Stimulated activated effector memory CD8-positive, alpha-beta T cell treated with anti-CD3 and anti-CD28 coated beads, Interleukin-12 subunit alpha, Interleukin-12 subunit beta, amount 100 ng/mL, for 72 hours (primary cell): ENCODE results near the gene VPS54.
"Not testable (repeated sequence)": the region's sequence is repeated elsewhere in the genome, so short reads cannot be mapped to it uniquely, and the experiment has no call there.

Experiments
- ATAC-seq: fragments of 150-1000 bp; cut with Tn5 transposase; 2 replicates; pipeline ENCODE4 v1.10.0; 2021
- DNase-seq, 2 donors: peaks; one replicate each; pipeline ENCODE4 v3.0.0; 2021 to 2022; ENCODE audit warnings: low spot score in 2 of 2
- H3K27ac Mint-ChIP-seq: one replicate; pipeline ENCODE4 v1.8.0; 2022; ENCODE audit warnings: mild to moderate bottlenecking, mixed read lengths
- H3K36me3 Mint-ChIP-seq: one replicate; pipeline ENCODE4 v1.8.0; 2022; ENCODE audit warnings: mild to moderate bottlenecking, mixed read lengths
- H3K4me1 Mint-ChIP-seq: one replicate; pipeline ENCODE4 v1.8.0; 2022; ENCODE audit warnings: mixed read lengths
- H3K4me3 Mint-ChIP-seq: one replicate; pipeline ENCODE4 v1.8.0; 2022; ENCODE audit warnings: mild to moderate bottlenecking, mixed read lengths
- H3K9me3 Mint-ChIP-seq: one replicate; pipeline ENCODE4 v1.8.0; 2022; ENCODE audit warnings: mixed read lengths

The VPS54 gene

DNA sequence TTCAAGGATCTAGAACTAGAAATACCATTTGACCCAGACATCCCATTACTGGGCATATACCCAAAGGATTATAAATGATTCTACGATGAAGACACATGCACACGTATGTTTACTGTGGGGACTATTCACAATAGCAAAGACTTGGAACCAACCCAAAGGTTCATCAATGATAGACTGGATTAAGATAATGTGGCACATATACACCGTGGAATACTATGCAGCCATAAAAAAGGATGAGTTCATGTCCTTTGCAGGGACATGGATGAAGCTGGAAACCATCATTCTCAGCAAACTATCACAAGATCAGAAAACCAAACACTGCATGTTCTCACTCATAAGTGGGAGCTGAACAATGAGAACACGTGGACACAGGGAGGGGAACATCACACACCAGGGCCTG is 87.1 kb downstream of the VPS54 start:
- DNase-seq, ATAC-seq, H3K9me3 Mint-ChIP-seq, H3K4me3 Mint-ChIP-seq, H3K27ac Mint-ChIP-seq: not testable (repeated sequence)
- peaks cover 17% of the 10 kb centered on the region for H3K4me1 Mint-ChIP-seq
- peaks cover 41% of the 10 kb centered on the region for H3K36me3 Mint-ChIP-seq

DNA sequence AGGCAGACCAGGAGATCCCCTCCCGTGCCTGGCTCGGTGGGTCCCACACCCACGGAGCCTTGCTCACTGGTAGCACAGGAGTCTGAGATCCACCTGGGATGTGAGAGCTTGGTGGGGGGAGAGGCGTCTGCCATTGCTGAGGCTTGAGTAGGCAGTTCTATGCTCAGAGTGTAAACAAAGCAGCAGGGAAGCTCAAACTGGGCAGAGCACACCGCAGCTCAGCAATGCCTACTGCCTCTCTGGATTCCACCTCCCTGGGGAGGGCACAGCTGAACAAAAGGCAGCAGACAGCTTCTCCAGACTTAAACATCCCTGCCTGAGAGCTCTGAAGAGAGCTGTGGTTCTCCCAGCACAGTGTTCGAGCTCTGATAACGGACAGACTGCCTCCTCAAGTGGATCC is 92.4 kb downstream of the VPS54 start:
- no peak for DNase-seq
- peaks cover 17% of the 10 kb centered on the region for H3K4me1 Mint-ChIP-seq
- H3K27ac Mint-ChIP-seq, result peak overlapping the region; percentile 21
- ATAC-seq, result no peak
- H3K36me3 Mint-ChIP-seq, result peaks cover 22% of the 10 kb centered on the region
- H3K9me3 Mint-ChIP-seq, result no peaks in the 10 kb centered on the region
- H3K4me3 Mint-ChIP-seq, result no peak overlapping the region

DNA sequence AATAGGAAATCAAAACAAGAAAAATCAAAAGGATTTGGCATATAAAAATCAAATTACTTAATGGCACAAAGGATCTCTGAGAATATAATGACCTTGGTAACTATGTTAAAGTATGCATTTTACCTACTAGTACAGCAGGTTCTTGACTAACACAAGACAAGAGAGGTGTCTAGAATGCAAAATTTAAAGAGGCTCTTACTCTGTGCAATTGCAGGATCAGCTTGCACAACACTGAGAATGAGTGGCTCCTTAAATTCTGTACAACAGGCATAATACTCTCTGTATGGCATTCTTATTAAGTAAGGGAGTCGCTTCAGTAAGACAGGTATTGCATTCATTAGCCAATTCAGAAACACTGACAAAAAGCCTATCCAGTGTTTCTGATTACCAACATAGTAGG is 104.9 kb downstream of the VPS54 start:
- Mint-ChIP-seq H3K27ac (no peak overlapping the region), H3K36me3 (peaks cover 82% of the 10 kb centered on the region), H3K9me3 (no peaks in the 10 kb centered on the region), H3K4me1 (no peaks in the 10 kb centered on the region), H3K4me3 (no peak overlapping the region)
- no peak for ATAC-seq
- DNase-seq, result no peak

DNA sequence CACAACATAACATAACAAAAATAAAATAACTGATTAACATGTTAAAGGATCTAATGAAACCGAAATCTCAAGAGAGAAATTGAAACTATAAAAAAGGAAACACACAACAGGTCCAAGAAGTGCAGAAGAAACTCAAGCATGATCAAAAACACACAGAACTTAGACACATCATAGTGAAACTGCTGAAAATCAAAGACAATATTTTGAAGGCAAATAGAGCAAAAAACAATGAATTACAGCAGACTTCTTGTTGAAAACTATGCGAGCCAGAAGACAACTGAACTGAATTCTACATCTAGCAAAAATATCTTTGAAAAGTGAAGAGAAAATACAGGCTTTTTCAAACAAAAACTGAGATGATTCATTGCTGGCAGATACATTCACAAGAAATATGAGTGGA is 116.2 kb downstream of the VPS54 start:
- peaks cover 3% of the 10 kb centered on the region for H3K9me3 Mint-ChIP-seq
- H3K27ac Mint-ChIP-seq, result no peak overlapping the region
- H3K36me3 Mint-ChIP-seq, result peaks cover 64% of the 10 kb centered on the region
- ATAC-seq, result peak; percentile 43
- H3K4me3 Mint-ChIP-seq, result no peak overlapping the region
- no peak for DNase-seq
- H3K4me1 Mint-ChIP-seq, result peaks cover 6% of the 10 kb centered on the region

DNA sequence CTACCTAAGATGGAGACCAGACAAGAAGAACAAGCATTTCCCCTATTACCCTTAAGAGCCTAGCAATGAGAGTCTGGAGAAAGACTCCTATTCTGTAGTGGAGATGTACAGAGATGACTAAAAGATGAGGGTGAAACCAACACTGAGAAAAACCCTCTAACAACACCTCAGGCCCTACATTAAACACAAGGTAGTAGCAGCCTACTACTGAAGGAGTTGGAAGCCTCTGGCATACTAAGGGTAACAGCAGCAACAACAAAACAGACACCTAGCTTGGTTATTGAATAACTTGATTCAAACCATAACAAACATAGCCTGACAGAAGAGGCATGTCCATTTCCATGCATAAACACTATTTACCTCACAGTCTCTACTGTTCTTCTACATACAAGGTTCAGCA is 117.1 kb downstream of the VPS54 start:
- Mint-ChIP-seq H3K9me3 (peaks cover 3% of the 10 kb centered on the region), H3K4me1 (peaks cover 6% of the 10 kb centered on the region), H3K36me3 (peaks cover 64% of the 10 kb centered on the region), H3K27ac (no peak overlapping the region), H3K4me3 (no peak overlapping the region)
- ATAC-seq (peak; percentile 56), DNase-seq (no peak)

DNA sequence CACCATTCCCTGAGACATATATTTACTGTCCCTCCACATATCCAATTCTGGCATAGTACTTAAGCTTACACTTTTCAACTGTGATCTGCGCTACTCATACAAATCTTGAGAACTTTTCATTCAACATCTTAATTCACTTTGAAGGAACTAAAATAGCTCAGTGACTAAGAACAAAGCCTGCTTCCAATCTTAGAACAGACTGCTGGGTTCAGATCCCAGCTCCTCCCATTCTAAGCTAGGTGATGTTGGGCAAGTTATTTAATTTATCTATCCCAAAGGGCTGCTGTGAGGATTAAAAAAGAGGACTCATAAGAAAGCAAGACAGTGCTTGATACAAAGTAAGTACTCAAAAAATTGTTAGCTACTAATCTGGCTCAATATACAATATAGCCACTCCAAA is 119.6 kb downstream of the VPS54 start:
- H3K36me3 Mint-ChIP-seq, result peaks cover 81% of the 10 kb centered on the region
- peaks cover 2% of the 10 kb centered on the region for H3K9me3 Mint-ChIP-seq
- H3K4me1 Mint-ChIP-seq, result peaks cover 6% of the 10 kb centered on the region
- no peak overlapping the region for H3K27ac Mint-ChIP-seq
- DNase-seq (no peak), ATAC-seq (no peak)
- no peak overlapping the region for H3K4me3 Mint-ChIP-seq

DNA sequence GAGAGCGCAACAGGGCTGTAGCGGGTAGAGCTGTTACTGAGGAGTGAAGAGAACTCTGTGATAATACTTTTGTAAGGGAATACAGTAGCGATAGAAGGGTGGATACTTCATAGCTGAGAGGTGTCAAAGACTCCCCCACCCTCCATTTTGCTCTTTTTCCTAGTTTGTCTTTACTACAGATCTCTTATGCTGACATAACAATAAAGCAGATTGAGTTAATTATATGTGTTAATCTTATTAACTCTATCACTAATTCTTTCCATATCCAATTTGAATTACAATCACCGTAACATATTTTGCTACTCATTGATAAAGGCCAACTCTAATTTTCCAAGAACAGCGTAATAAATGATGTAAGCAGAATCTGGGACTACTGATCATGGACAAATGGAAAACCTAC is 120.4 kb downstream of the VPS54 start:
- peaks cover 85% of the 10 kb centered on the region for H3K36me3 Mint-ChIP-seq
- H3K27ac Mint-ChIP-seq, result peak overlapping the region; percentile 11
- DNase-seq (no peak), ATAC-seq (no peak)
- H3K9me3 Mint-ChIP-seq, result no peaks in the 10 kb centered on the region
- H3K4me1 Mint-ChIP-seq, result peaks cover 6% of the 10 kb centered on the region
- no peak overlapping the region for H3K4me3 Mint-ChIP-seq

DNA sequence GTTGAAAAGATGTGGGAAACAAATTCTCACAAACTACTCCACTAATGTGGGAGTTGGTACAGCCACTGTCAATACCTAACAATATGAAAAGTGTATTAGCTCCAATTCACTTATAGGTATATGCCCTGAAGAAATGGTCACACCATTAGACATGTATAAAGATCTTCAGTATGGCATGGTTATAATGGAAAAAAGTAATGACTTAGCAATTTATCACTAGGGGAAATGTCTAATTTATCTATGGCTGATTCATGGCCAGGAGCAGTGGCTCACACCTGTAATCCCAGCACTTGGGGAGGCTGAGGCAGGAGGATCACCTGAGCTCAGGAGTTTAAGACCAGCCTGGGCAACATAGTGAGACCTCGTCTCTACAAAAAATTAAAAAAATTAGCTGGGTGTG is 125.1 kb downstream of the VPS54 start:
- peaks cover under 1% of the 10 kb centered on the region for H3K4me1 Mint-ChIP-seq
- DNase-seq (no peak), ATAC-seq (no peak)
- peak overlapping the region; percentile 56 for H3K27ac Mint-ChIP-seq
- H3K4me3 Mint-ChIP-seq, result no peak overlapping the region
- no peaks in the 10 kb centered on the region for H3K9me3 Mint-ChIP-seq
- peaks cover 100% of the 10 kb centered on the region for H3K36me3 Mint-ChIP-seq

DNA sequence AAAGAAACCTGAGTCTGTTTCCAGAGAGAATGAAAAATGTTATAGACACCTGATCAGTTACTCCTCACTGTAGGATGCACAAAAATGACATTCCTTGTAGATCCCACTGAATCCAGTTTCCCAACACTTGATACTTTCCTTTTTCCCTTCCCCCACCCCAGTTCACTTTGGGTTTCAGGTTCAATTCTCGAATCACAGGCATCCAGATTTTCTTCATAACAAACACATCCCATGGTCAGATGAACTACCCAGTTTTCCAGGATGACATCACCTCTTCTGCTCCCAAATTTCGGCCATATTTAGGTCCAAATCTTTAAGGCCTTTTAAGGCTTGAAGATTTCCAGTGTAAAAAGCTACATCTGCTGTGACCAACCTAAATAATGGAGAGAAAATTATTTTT is 126.1 kb downstream of the VPS54 start:
- H3K36me3 Mint-ChIP-seq, result peaks cover 100% of the 10 kb centered on the region
- peaks cover 6% of the 10 kb centered on the region for H3K4me1 Mint-ChIP-seq
- ATAC-seq (no peak), DNase-seq (no peak)
- peak overlapping the region; percentile 56 for H3K27ac Mint-ChIP-seq
- H3K4me3 Mint-ChIP-seq, result no peak overlapping the region
- no peaks in the 10 kb centered on the region for H3K9me3 Mint-ChIP-seq

DNA sequence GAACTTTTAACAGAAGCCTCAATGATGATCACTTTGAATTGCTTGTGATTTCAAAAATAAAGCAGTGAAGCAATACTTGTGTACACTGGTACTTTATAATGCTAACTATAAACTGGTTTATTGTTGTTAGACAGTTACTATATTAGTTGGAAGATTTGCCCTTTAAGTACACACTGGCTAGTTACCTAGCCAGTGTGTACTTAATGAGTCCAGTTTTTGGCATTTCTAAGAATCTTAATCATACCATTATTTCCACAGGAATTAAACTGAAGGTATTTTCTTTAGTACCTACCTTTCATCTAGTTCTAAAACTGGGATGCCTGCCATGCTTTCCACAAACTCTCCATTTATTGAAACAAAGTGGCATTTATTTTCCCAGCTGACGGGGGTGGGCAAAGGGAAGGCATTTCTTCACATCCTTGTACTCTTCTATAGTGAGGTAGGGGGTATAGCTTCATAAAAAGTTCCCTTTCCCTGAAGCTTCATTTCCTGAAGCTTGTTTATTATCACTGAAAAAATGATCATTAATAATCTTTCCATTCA is 127.7 kb downstream of the VPS54 start:
- DNase-seq, result no peak

DNA sequence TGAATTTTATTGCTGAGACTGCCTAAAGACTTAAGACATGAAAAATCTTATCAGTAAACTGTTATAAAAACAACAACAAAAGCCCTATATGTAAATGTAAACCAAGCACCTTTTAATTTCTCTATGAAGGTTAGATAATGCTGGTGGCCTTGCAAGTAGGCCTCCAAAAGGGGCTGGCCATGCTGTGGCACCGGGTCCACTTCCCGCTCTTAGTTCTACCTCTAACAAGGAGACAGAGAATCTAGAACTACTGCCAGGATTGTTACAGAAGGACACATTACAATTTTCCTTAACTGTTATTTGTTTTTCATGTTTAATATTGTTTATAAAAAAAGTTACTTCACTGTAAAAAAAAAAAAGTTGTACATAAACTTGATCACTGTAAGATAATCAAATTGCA is 128.6 kb downstream of the VPS54 start:
- DNase-seq, result no peak
- no peaks in the 10 kb centered on the region for H3K9me3 Mint-ChIP-seq
- peak overlapping the region; percentile 48 for H3K27ac Mint-ChIP-seq
- ATAC-seq, result no peak
- H3K4me3 Mint-ChIP-seq, result no peak overlapping the region
- H3K4me1 Mint-ChIP-seq, result peaks cover 6% of the 10 kb centered on the region
- peaks cover 100% of the 10 kb centered on the region for H3K36me3 Mint-ChIP-seq

More for the DNA sequence above, 127.7 kb downstream of the VPS54 start:
- Mint-ChIP-seq H3K36me3 (peaks cover 100% of the 10 kb centered on the region), H3K9me3 (no peaks in the 10 kb centered on the region), H3K27ac (peak overlapping the region; percentile 48), H3K4me3 (no peak overlapping the region), H3K4me1 (peaks cover 6% of the 10 kb centered on the region)
- no peak for ATAC-seq

DNA sequence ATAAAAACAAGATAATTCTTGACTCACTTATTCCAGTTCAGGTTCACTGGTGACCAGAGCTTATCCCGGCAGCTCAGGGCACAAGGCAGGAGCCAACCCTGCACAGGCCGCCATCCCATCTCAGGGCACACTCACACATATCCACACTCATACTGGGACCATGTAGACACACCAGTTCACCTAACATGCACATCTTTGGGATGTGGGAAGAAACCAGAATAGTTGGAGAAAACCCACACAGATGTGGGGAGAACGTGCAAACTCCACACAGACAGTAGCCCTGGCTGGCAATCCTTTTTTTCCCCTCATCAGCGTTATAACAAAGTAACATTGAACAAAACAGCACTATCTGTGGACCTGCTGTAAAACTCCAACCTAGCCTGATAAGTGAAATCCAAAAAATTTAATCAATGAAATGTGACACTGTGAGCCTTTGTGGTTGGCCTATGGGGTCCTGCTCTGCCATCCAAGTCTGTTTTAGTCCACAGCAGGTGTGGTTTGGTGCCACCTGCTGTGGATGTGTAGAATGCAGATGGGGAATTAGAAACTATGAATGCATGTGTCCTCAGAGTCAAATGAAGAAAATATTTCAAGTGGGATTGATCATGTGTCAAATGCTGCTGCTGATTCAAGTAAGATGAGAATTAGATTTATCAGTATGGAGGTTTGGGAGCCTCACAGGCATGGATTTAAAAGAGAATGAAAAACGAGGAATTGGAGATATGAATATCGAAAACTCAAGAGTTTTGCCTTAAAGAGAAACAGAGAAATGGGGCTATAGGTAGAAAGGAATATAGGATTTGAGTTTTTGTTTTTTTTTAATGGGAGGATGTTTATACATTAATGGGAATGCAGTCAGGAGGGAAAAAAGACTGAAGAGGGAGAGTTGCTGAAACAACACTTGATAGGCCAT is 130.5 kb downstream of the VPS54 start:
- no peaks in the 10 kb centered on the region for H3K9me3 Mint-ChIP-seq
- H3K27ac Mint-ChIP-seq, result peak overlapping the region; percentile 72
- DNase-seq (peak; percentile 14 to 58), ATAC-seq (peak; percentile 77)
- H3K4me3 Mint-ChIP-seq, result no peak overlapping the region
- peaks cover 6% of the 10 kb centered on the region for H3K4me1 Mint-ChIP-seq
- peaks cover 100% of the 10 kb centered on the region for H3K36me3 Mint-ChIP-seq

DNA sequence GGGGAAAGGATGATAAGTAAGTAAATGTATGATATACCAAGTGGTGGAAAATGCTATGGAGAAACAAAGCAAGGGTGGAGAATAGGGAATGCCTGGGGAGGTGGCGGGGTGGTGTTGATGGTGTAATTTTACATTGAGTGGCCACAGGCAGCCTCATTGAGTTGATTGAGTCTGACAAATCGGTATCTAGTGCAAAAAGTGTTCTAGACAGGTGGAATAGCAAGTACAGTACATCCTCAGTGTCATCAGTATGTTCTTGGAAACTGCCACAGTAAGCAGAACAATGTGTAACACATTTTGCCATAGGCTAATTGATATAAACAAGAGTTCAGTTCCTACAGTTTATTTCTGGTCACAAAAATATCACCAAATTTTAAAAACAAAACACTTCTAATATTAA is 131.2 kb downstream of the VPS54 start:
- DNase-seq (no peak), ATAC-seq (no peak)
- H3K27ac Mint-ChIP-seq, result peak overlapping the region; percentile 72
- H3K36me3 Mint-ChIP-seq, result peaks cover 100% of the 10 kb centered on the region
- no peak overlapping the region for H3K4me3 Mint-ChIP-seq
- H3K9me3 Mint-ChIP-seq, result no peaks in the 10 kb centered on the region
- peaks cover 7% of the 10 kb centered on the region for H3K4me1 Mint-ChIP-seq

DNA sequence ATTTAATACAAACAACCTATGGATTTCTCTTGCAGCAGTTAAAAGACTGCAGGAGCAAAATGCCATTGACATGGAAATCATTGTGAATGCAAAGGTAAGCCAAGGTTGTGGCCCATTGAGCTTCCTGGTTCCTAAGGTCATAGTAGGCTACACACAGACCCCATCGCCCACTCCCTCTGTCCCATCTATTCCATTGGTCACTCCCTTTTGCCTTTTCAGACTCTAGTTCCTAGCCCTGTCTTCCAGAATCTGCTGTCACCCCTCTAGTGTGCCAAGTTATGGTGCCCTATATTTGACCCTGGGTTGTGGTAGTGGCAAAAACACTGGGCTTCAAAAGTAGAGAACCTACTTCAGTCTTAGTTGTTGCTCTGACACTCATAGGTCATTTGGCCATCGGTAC is 132.8 kb downstream of the VPS54 start:
- Mint-ChIP-seq H3K27ac (peak overlapping the region; percentile 65), H3K4me1 (peaks cover 20% of the 10 kb centered on the region), H3K36me3 (peaks cover 90% of the 10 kb centered on the region), H3K4me3 (no peak overlapping the region), H3K9me3 (no peaks in the 10 kb centered on the region)
- ATAC-seq, result no peak
- DNase-seq, result no peak

DNA sequence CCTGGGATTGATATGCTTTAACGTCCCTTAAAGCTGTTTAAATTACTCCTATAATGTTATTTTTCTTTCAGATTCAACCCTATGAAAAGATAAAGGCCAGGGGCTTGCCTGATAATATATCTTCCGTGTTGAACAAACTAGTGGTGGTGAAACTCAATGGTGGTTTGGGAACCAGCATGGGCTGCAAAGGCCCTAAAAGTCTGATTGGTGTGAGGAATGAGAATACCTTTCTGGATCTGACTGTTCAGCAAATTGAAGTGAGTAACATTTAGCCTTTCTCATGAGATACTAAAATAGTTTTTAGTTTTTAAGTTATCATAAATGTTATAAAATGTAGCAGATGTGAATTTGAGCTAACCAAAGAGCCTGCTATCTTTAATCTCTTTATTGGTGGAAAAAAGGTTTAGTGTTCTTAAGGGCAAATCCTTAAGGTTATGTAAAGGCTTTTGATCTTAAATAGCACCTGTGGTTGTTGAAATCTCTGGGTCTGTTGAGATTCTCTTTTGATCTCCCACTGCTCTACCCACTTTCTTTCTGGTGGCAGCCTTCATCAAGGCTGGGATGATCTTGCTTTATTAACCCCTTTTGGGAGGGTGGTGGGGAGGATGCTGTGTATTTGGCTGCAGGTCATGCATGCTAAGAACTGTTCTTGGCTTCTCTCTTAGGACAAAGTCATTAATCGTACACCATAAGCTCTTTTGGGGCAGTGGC is 136.7 kb downstream of the VPS54 start:
- H3K4me3 Mint-ChIP-seq, result no peak overlapping the region
- DNase-seq (no peak), ATAC-seq (peak; percentile 64)
- H3K4me1 Mint-ChIP-seq, result peaks cover 29% of the 10 kb centered on the region
- H3K36me3 Mint-ChIP-seq, result peaks cover 63% of the 10 kb centered on the region
- no peaks in the 10 kb centered on the region for H3K9me3 Mint-ChIP-seq
- H3K27ac Mint-ChIP-seq, result peak overlapping the region; percentile 44
